AG20443 (cell line): ENCODE results near the gene METTL22.

Experiments used
- DNase-seq: peaks from one replicate; pipeline ENCODE4 v3.0.0; 2012; ENCODE audit warnings: low spot score, mixed read lengths

The METTL22 gene

DNA sequence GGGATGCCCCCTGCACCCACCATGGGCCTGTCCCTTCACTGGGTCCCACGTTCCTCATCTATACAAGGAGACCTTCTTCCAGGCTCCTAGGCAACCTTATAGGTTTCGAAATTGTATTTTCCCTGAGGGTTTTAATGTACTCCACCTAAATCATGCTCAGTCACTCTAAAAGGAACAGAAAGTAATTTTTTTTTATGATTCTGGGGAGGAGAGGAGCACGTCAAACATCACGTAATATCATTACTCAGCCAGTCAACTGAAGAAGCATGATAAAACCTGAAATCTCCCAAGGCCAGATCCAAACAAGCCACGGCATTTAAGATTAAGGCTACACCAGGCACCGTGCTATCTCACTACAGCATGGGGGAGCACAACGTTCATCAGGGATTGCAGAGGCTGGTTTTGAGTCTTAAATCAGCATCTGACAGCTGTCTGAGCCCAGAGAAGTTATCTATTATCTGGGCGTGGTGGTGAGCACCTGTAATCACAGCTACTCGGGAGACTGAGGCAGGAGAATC is 27.3 kb upstream of the METTL22 start:
- no peak for DNase-seq

- no peak for DNase-seq
These were observed 25.7 kb upstream of the METTL22 start for GRCh38 chr16:8595783-8596182.

DNA sequence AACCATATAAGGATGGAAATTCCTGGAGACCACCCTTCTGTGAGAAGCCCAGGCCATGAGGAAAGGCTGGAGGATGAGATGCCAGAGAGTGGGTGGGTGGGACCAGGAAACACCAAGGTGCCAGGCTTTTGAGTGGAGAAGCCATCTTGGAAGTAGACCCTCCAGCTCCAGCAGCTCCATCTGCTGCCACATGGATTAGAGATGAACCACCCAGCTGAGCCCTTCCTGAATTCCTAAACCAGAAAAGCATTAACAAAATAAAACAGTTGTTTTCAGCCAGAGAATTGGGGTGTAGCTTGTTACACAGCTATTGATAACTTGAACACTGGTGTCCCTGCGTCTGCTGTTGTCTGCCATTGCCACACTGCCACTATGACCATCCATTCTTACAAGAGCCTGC is 24.9 kb upstream of the METTL22 start:
- no peak for DNase-seq

- no peak for DNase-seq
These were observed 21.2 kb upstream of the METTL22 start for GRCh38 chr16:8600144-8600775.

- DNase-seq = no peak
These were observed 15.9 kb upstream of the METTL22 start for GRCh38 chr16:8605554-8605953.

DNA sequence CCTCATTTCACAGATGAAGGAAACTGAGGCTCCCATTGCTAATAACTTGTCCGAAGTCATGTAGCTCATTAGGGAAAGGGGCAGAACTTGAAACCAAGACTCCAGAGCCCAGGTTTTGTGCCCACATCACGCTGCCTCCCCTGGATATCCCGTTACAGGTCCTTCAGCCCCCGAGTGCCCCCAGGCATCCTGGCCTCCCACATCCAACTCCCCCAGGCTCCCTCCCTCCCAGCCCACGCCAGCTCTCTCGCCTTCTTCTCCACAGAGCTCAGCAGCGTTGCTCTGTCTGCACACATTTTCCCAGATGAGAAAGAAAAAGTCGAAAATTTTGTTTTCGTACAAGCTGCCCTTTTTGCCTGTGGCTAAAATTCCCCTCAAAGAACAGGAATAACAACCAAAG is 14.3 kb upstream of the METTL22 start:
- DNase-seq = no peak

GRCh38 chr16:8611122-8611521 is 10.4 kb upstream of the METTL22 start:
- DNase-seq = no peak

- DNase-seq = no peak
These were observed 9.5 kb upstream of the METTL22 start for GRCh38 chr16:8611886-8612600.

DNA sequence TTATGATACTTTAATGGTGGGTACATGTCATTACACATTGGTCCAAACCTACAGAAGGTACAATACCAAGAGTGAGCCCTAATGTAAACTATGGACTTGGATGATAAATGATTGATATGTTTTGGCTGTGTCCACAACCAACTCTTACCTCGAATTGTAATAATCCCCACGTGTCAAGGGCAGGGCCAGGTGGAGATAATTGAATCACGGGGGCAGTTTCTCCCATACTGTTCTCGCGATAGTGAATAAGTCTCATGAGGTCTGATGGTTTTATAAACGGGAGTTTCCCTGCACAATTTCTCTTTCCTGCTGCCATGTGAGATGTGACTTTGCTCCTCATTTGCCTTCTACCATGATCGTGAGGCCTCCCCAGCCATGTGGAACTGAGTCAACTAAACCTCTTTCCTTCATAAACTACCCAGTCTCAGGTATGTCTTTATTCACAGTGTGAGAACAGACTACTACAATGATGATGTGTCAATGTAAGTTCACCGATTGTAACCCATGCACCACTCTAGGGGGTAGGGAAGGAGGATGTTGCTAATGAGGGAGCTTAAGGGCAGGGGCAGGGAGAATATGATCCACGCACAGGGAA is 7.0 kb upstream of the METTL22 start:
- no peak for DNase-seq

DNA sequence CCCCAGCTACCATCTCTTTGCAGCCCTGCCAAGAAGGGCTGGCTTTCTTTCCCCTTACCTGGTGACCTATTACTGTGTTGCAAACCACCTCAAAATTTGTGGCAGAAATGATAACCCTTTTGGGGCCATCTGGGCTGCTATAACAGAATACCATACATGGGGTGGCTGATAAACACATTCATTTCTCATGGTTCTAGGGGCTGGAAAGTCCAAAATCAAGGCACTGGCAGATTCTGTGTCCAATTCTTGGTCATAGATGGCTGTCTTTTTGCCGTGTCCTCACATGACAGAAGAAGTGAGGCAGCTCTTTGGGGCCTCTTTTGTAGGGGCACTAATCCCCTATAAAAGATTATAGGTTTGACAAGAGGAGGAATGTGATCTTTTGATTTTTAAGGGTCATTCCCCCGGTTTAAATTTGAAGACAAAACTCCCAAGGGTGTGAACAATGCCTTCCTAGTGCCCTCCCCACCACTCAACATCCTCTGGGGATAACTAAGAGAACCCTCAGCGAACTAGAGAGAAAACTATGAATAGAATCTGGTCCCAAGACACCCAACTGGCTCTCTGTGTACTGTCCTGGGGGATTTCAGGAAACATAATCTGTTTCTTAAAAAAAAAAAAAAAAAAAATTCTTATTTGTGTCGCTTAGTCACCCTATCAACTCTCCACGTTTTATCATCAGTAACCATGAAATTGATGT is 1.7 kb upstream of the METTL22 start:
- DNase-seq = no peak

DNA sequence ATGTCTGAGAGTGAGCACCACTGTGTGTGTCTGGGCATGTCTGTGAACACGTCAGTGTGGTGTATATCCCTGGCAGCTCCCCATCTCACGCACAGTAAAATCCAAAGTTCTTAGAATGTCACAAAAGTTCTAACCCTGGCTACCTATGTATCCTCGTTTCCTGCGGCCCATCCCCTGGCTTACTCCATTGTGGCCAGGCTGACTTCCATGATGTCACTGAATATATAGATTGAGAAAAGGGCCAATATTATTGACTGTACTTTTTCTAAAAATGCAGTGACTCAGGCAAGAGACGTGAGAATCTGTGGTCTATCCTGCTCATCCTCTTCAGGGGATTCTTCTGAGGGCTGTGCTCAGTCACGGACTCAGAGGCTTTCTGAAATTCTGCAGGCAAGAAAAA is 963 bp upstream of the METTL22 start:
- no peak for DNase-seq

GRCh38 chr16:8621222-8621571 is 301 bp upstream of the METTL22 start:
- no peak for DNase-seq

- no peak for DNase-seq
These were observed 788 bp downstream of the METTL22 start for GRCh38 chr16:8622315-8622656.

DNA sequence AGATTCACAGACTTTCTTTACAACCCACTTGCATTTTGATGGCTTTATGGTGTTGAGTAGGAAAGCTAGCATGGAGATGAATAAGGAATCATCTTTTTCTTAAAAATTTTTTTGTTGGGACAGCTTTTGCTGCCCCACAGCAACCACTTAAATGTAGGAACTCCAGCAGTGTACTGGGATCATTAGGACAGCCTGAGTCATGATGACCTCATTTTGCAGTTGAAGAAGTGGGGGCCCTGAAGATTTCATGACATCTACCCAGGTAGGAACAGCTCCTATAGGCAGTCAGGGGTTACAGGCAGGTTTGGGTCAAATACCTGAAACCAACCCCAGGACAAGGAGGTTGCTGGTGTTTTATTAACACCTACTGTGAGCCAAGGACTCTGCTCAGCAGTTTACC is 2.1 kb downstream of the METTL22 start:
- peak; percentile 38 for DNase-seq

DNA sequence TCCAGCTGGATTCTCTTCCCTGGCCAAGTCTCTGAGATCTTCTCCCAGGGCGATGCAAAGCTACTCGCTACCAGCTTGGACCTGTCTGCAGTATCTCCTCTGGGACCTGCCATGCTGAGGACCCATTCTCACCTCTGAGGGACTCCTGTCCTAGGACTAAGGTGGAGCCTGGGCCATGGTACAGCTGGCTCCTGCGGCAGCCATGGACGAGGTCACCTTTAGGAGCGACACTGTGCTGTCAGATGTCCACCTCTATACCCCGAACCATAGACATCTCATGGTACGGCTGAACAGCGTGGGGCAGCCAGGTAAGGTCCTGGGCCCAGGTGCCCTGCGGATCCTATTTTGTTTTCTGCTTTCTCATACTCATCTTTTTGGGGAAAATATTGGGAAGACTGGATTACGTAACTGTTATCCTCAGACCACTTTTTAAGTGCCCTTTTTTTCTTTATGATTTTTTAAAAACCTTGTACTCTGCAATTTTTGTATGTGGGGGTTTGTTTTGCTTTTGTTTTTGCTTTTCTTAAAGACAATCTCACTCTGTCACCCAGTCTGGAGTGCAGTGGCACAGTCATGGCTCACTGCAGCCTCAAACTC is 4.1 kb downstream of the METTL22 start:
- no peak for DNase-seq

DNA sequence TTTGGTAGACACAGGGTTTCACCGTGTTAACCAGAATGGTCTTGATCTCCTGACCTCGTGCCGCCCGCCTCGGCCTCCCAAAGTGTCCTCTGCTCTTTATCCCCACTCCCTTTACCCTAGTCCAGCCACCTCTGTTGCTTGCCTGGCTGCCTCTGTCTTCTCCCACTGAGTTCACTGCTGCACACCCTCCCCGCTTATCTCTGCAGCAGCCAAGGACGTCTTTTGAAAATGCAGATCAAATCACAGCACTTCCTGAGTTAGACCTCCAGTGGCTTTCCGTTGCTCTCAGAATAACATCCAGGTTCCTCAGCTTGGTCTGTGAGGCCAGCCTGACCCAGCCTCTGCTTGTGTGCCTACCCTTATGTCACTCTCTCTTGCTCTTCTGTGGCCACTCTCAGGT is 5.4 kb downstream of the METTL22 start:
- DNase-seq = no peak

DNA sequence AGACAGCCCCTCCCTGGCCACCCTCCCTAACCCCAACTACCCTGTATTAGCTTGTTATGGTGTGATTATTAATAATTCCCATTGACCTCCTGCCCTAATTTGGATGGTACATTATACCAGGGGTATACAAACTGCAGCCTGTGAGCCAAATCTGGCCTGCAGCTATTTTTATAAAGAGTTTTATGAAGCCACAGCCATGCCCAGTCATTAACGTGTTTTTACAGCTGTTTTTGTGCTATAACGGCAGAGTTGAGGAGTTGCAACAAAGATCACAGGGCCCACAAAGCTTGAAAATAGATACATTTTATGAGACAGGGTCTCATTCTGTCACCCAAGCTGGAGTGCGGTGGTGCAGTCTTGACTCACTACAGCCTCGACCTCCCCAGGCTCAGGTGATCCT is 6.0 kb downstream of the METTL22 start:
- DNase-seq = no peak

DNA sequence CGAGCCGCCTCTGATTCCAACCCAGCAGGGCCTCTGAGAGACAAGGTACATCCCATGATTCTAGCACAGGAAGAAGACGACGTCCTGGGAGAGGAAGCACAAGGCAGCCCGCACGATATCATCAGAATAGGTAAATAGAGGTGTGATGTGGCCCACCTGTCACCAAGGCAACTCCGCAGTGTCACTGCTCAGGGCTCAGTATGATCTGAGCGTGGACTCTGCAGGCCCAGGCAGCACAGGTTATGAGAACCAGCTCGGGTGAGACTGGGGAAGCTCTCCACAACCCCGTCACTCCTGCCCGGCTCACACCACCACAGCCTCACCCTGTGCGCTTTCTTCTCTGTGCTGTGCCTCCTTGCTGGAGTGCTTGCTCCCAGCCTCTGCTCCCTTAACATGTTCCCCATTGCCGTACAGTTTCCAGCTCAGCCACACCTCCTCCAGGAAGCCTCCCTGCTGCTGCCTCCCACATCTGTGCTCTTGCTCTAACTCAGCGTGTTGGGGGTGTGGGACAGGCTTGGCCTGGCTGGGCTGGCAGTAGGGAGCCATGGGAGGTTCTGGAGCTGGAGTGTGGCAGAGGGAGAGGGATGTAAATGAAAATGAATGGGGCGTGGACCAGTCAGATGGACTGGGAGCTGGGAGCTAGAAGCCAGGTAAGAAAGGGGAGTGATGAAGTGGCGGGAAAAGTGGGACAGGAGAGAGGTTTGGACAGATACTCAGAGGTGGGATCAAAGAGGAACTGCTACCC is 7.7 kb downstream of the METTL22 start:
- DNase-seq = no peak

- DNase-seq = no peak
These were observed 8.9 kb downstream of the METTL22 start for GRCh38 chr16:8630255-8630953.

- no peak for DNase-seq
These were observed 9.9 kb downstream of the METTL22 start for GRCh38 chr16:8631373-8631772.

DNA sequence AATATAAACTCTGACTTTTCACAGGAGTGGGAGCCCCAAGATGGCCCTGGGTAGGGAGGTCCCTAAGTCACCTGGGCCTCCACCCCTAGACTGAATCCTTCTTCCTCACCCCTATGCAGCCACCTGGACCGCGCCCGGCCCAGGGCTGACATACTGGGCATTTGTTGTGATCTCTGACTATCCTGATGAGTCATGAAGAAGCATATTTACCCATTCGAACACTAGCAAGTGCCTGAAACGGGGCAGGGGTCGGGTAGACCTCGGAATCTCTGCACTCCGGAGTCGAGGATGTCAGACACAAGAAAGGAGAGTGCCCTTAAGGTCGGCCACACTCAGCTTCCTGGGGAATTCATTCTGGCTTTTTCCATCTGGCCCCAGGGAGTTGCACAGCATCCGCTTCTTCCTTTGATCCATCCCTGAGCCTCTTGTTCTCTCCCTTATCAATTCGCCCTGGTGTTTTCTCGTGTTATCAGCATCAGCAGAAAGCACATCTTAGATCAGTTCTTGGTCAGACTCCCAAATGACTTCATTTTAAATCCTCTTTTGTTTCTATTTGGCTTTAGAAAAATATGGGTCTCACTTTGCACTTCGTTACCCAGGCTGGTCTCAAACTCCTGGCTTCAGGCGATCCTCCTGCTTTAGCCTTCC is 10.4 kb downstream of the METTL22 start:
- DNase-seq = no peak
